ENCODE data around the gene ZSCAN16. TPM values are rescaled to one million over a fixed set of nuclear protein-coding genes. Genes with fewer than 3 reads are reported as not detected.

The ZSCAN16 gene
- 3.5 to 5.3 TPM (median 4.4 TPM) in 5 replicates for total RNA-seq (2022; extraction: Qiagen RNA extraction)

GRCh38 chr6:28124350-28124970 lies at the start of gene ZSCAN16:
ZSCAN16 (plus strand) TSS chr6:28124609; CDS start chr6:28125444, 835 bp downstream.

GRCh38 chr6:28080381-28080630 lies 44.1 kb upstream of the ZSCAN16 start, which contains the start of gene ZNF165:
ZNF165 (plus strand) TSS chr6:28080568; CDS start chr6:28085481, 4,913 bp downstream.

GRCh38 chr6:28141500-28142329 lies 17.3 kb downstream of the ZSCAN16 start, which contains the start of gene ZKSCAN8:
ZKSCAN8 (plus strand) TSS chr6:28141883; CDS start chr6:28148408, 6,525 bp downstream.

Other genes with a start within 250 kb of the ZSCAN16 start
- not detected in 5 replicates for gene OR2B2, start 212.2 kb upstream of the ZSCAN16 start, total RNA-seq (2022; extraction: Qiagen RNA extraction)
- 0.17 to 0.30 TPM in 2 of 5 replicates, not detected in the others for gene OR2B6, start 167.4 kb upstream of the ZSCAN16 start, total RNA-seq (2022; extraction: Qiagen RNA extraction)
- 0.58 to 1.2 TPM (median 0.74 TPM) in 5 replicates for gene ZNF165, start 44.0 kb upstream of the ZSCAN16 start, total RNA-seq (2022; extraction: Qiagen RNA extraction)
- gene ZKSCAN8, start 17.3 kb downstream of the ZSCAN16 start, total RNA-seq (2022; extraction: Qiagen RNA extraction) = 3.4 to 5.8 TPM (median 5.1 TPM) in 5 replicates
- 5.7 to 8.9 TPM (median 7.3 TPM) in 5 replicates for gene ZSCAN9, start 100.7 kb downstream of the ZSCAN16 start, total RNA-seq (2022; extraction: Qiagen RNA extraction)
- 2.4 to 2.9 TPM (median 2.6 TPM) in 5 replicates for gene ZKSCAN4, start 127.7 kb downstream of the ZSCAN16 start, total RNA-seq (2022; extraction: Qiagen RNA extraction)
- not detected in 5 replicates for gene NKAPL, start 134.7 kb downstream of the ZSCAN16 start, total RNA-seq (2022; extraction: Qiagen RNA extraction)
- 4.0 to 4.9 TPM (median 4.7 TPM) in 5 replicates for gene ZSCAN26, start 142.5 kb downstream of the ZSCAN16 start, total RNA-seq (2022; extraction: Qiagen RNA extraction)
- 3.9 to 5.6 TPM (median 5.1 TPM) in 5 replicates for gene PGBD1, start 157.0 kb downstream of the ZSCAN16 start, total RNA-seq (2022; extraction: Qiagen RNA extraction)
- gene ZSCAN31, start 211.5 kb downstream of the ZSCAN16 start, total RNA-seq (2022; extraction: Qiagen RNA extraction) = 1.4 to 4.2 TPM (median 1.9 TPM) in 5 replicates
- 1.4 to 2.2 TPM (median 2.0 TPM) in 5 replicates for gene ZKSCAN3, start 225.3 kb downstream of the ZSCAN16 start, total RNA-seq (2022; extraction: Qiagen RNA extraction)